OCI-LY1 (cell line): ENCODE results near the gene TRIO.

Experiments
- H2AFZ ChIP-seq: fragments of 200-600 bp; sonication (generic), shearing (Covaris generic); 2 replicates; pipeline ENCODE4 v1.6.0; 2014; ENCODE audit warnings: antibody characterized with exemption, mild to moderate bottlenecking, low read length
- H3F3A ChIP-seq: fragments of 200-600 bp; sonication (generic), shearing (Covaris generic); 2 replicates; pipeline ENCODE4 v1.6.0; 2014; ENCODE audit warnings: mild to moderate bottlenecking, antibody characterized with exemption, low read length, moderate library complexity; ENCODE audit not compliant: insufficient read depth
- H3K27ac ChIP-seq: fragments of 200-600 bp; sonication (generic); 2 replicates; pipeline ENCODE4 v1.5.1; 2014; ENCODE audit warnings: low read length, mixed run types, mild to moderate bottlenecking, low read depth; ENCODE audit not compliant: poor library complexity, severe bottlenecking
- H3K27me3 ChIP-seq: fragments of 200-600 bp; sonication (generic); 2 replicates; pipeline ENCODE4 v1.6.0; 2014; ENCODE audit warnings: antibody characterized with exemption, mild to moderate bottlenecking, low read length, moderate library complexity; ENCODE audit not compliant: insufficient read depth
- H3K36me3 ChIP-seq: fragments of 200-600 bp; sonication (generic); 2 replicates; pipeline ENCODE4 v1.6.1; 2014; ENCODE audit warnings: mild to moderate bottlenecking, antibody characterized with exemption, low read length, moderate library complexity, mixed read lengths; ENCODE audit not compliant: insufficient read depth
- H3K4me1 ChIP-seq: fragments of 200-600 bp; sonication (generic); 2 replicates; pipeline ENCODE4 v1.5.1; 2014; ENCODE audit warnings: mild to moderate bottlenecking, low read length, moderate library complexity; ENCODE audit not compliant: insufficient read depth, severe bottlenecking
- H3K4me2 ChIP-seq: fragments of 200-600 bp; sonication (generic), shearing (Covaris generic); 2 replicates; pipeline ENCODE4 v1.6.1; 2014; ENCODE audit warnings: low read length
- H3K4me3 ChIP-seq: fragments of 200-600 bp; sonication (generic); 2 replicates; pipeline ENCODE4 v1.5.1; 2014; ENCODE audit warnings: low read length, low read depth, mild to moderate bottlenecking, mixed read lengths; ENCODE audit not compliant: poor library complexity, severe bottlenecking
- H3K79me2 ChIP-seq: fragments of 200-600 bp; shearing (Covaris generic); 2 replicates; pipeline ENCODE4 v1.6.1; 2016; ENCODE audit warnings: mixed run types, low read length, mixed read lengths; ENCODE audit not compliant: insufficient read depth
- H3K9ac ChIP-seq: fragments of 200-600 bp; sonication (generic), shearing (Covaris generic); 2 replicates; pipeline ENCODE4 v1.6.1; 2014; ENCODE audit warnings: mild to moderate bottlenecking, low read length, mixed read lengths
- H3K9me2 ChIP-seq: fragments of 200-600 bp; sonication (generic), shearing (Covaris generic); 2 replicates; pipeline ENCODE4 v1.6.1; 2014; ENCODE audit warnings: low read depth, mild to moderate bottlenecking, low read length, mixed read lengths
- H3K9me3 ChIP-seq: fragments of 200-600 bp; shearing (Covaris generic); 2 replicates; pipeline ENCODE4 v1.6.1; 2014; ENCODE audit warnings: low read length, mixed read lengths
- H4K20me1 ChIP-seq: fragments of 200-600 bp; sonication (generic), shearing (Covaris generic); 2 replicates; pipeline ENCODE4 v1.6.0; 2016; ENCODE audit warnings: mild to moderate bottlenecking, low read length; ENCODE audit not compliant: insufficient read depth
- CTCF ChIP-seq: fragments of 200-600 bp; sonication (generic), shearing (Covaris generic); IDR thresholded peaks from 2 replicates; pipeline ENCODE4 v1.5.1; 2017; ENCODE audit warnings: mild to moderate bottlenecking, antibody characterized with exemption, low read length, moderate library complexity, mixed read lengths
- EZH2 ChIP-seq: fragments of 200-600 bp; sonication (generic), shearing (Covaris generic); IDR thresholded peaks from 2 replicates; pipeline ENCODE4 v1.8.0; 2017; ENCODE audit warnings: borderline replicate concordance, mixed run types, mild to moderate bottlenecking, antibody characterized with exemption, low read length, moderate library complexity, mixed read lengths

Gene TRIO

GRCh38 chr5:14178091-14178490 is 34.9 kb downstream of the TRIO start:
- no peaks in the 10 kb centered on the region for H3K9me2 ChIP-seq
- H3K27ac ChIP-seq: no peak overlapping the region
- no peak overlapping the region for H2AFZ ChIP-seq
- no peaks in the 10 kb centered on the region for H4K20me1 ChIP-seq
- no peak for TF ChIP-seq EZH2
- no peak for TF ChIP-seq CTCF
- no peak overlapping the region for H3K4me2 ChIP-seq
- H3K36me3 ChIP-seq: no peaks in the 10 kb centered on the region
- H3K4me3 ChIP-seq: no peak overlapping the region
- no peaks in the 10 kb centered on the region for H3K9me3 ChIP-seq
- no peaks in the 10 kb centered on the region for H3K4me1 ChIP-seq
- H3K79me2 ChIP-seq: no peaks in the 10 kb centered on the region
- H3K9ac ChIP-seq: no peak overlapping the region
- no peaks in the 10 kb centered on the region for H3F3A ChIP-seq
- no peaks in the 10 kb centered on the region for H3K27me3 ChIP-seq

DNA sequence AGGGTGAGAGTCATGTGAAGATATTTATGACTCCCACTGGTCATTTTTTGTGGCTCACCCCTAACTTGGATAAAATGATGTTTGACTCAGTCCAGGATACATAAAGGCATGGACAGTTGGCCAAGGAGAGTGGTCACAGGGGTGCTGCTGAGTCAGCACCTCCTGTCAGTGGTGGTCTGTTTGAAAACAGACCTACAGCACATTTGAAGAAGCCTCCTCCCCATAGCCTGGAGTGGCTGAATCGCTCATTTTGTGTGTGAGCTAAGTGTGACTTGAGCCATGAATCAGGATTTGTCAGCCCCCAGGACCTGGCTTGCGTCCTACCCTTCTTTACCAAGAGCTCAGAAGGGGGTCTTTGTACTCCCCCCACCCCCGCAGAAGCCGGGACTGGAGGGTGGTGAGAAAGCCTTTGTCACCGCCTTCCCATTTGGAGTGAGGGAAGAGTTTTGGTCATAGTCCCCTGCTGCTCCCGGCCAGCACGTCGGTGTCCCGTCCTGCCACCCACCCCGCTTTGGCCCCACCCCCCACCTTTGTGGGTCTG is 35.6 kb downstream of the TRIO start:
- H3F3A ChIP-seq: no peaks in the 10 kb centered on the region
- no peak overlapping the region for H3K4me2 ChIP-seq
- no peak overlapping the region for H3K9ac ChIP-seq
- no peak overlapping the region for H2AFZ ChIP-seq
- H3K27ac ChIP-seq: no peak overlapping the region
- H3K36me3 ChIP-seq: no peaks in the 10 kb centered on the region
- no peaks in the 10 kb centered on the region for H3K9me3 ChIP-seq
- TF ChIP-seq EZH2 (no peak), CTCF (no peak)
- no peaks in the 10 kb centered on the region for H3K27me3 ChIP-seq
- no peak overlapping the region for H3K4me3 ChIP-seq
- H3K9me2 ChIP-seq: no peaks in the 10 kb centered on the region
- H4K20me1 ChIP-seq: no peaks in the 10 kb centered on the region
- no peaks in the 10 kb centered on the region for H3K4me1 ChIP-seq
- H3K79me2 ChIP-seq: no peaks in the 10 kb centered on the region

GRCh38 chr5:14179446-14179845 is 36.3 kb downstream of the TRIO start:
- H3K4me2 ChIP-seq: no peak overlapping the region

More at GRCh38 chr5:14179446-14179845, 36.3 kb downstream of the TRIO start:
- Histone ChIP-seq H3K4me3 (no peak overlapping the region), H3F3A (no peaks in the 10 kb centered on the region), H4K20me1 (no peaks in the 10 kb centered on the region), H3K27me3 (no peaks in the 10 kb centered on the region), H3K9me3 (no peaks in the 10 kb centered on the region), H3K9me2 (no peaks in the 10 kb centered on the region), H3K4me1 (no peaks in the 10 kb centered on the region), H3K79me2 (no peaks in the 10 kb centered on the region), H3K27ac (no peak overlapping the region), H3K36me3 (no peaks in the 10 kb centered on the region), H2AFZ (no peak overlapping the region), H3K9ac (no peak overlapping the region)
- TF ChIP-seq CTCF (no peak), EZH2 (no peak)
